HFF-Myc (cell line): ENCODE measurements around the gene ANXA7.
A peak's percentile ranks its signal among the peaks of the same experiment; 100 is the strongest.

Experiments
- DNase-seq: peaks from one replicate; pipeline ENCODE4 v3.0.0-alpha.2; 2011; ENCODE audit warnings: low read depth; ENCODE audit errors: extremely low read depth
- H3K4me3 ChIP-seq: replicated peaks from 2 replicates; pipeline ENCODE4 v1.5.1; 2011; ENCODE audit warnings: low read depth, mild to moderate bottlenecking, control low read depth, low read length
- CTCF ChIP-seq: IDR thresholded peaks from 2 replicates; pipeline ENCODE4 v1.5.1; 2012; ENCODE audit warnings: mild to moderate bottlenecking, low read depth, low read length, control low read depth; ENCODE audit errors: missing control alignments

ANXA7 gene

GRCh38 chr10:73426318-73426717 lies 12.5 kb upstream of the ANXA7 start:
- no peak for TF ChIP-seq CTCF
- no peak for DNase-seq
- no peak overlapping the region for H3K4me3 ChIP-seq

GRCh38 chr10:73424478-73424877 lies 10.6 kb upstream of the ANXA7 start:
- no peak for DNase-seq
- H3K4me3 ChIP-seq, result no peak overlapping the region
- no peak for TF ChIP-seq CTCF

GRCh38 chr10:73423309-73423708 lies 9.5 kb upstream of the ANXA7 start:
- no peak for TF ChIP-seq CTCF
- DNase-seq, result no peak

GRCh38 chr10:73416571-73416970 lies 2.7 kb upstream of the ANXA7 start:
- DNase-seq, result no peak
- no peak for TF ChIP-seq CTCF
- no peak overlapping the region for H3K4me3 ChIP-seq

More at GRCh38 chr10:73423309-73423708, 9.5 kb upstream of the ANXA7 start:
- H3K4me3 ChIP-seq, result no peak overlapping the region

GRCh38 chr10:73414230-73414945 lies 530 bp upstream of the ANXA7 start:
- no peak for DNase-seq
- H3K4me3 ChIP-seq, result peak overlapping the region; percentile 91
- no peak for TF ChIP-seq CTCF

GRCh38 chr10:73413108-73413527 lies 740 bp downstream of the ANXA7 start:
- H3K4me3 ChIP-seq, result peak overlapping the region; percentile 91
- no peak for DNase-seq
- TF ChIP-seq CTCF, result no peak

- no peak for DNase-seq
Observed at GRCh38 chr10:73410897-73411296, 3.0 kb downstream of the ANXA7 start.

More at GRCh38 chr10:73410897-73411296, 3.0 kb downstream of the ANXA7 start:
- TF ChIP-seq CTCF, result no peak
- no peak overlapping the region for H3K4me3 ChIP-seq
